BJ (cell line): ENCODE data around the gene GIMAP1. TPM values are rescaled to one million over a fixed set of nuclear protein-coding genes. Genes with fewer than 3 reads are reported as not detected.

ENCODE experiments used
- CTCF ChIA-PET: fragments of 350-600 bp; formaldehyde crosslinking; extraction: SDS; loops from one replicate; lab custom pipeline; 2021; ENCODE audit warnings: antibody characterized with exemption, inconsistent platforms; lab: Yijun Ruan, JAX
- POLR2A ChIA-PET: fragments of 300-600 bp; sonication (Branson Sonifier 250); formaldehyde crosslinking; extraction: SDS; loops from one replicate; lab custom pipeline; 2021; ENCODE audit warnings: antibody characterized with exemption; lab: Charles Lee
- DNase-seq: peaks from one replicate; pipeline ENCODE4 v3.0.0-alpha.2; 2011; ENCODE audit warnings: low read depth
- H3K27me3 ChIP-seq: 2 replicates; pipeline ENCODE4 v1.6.0; 2011; ENCODE audit warnings: low read length; ENCODE audit not compliant: control insufficient read depth, insufficient read depth
- H3K36me3 ChIP-seq: 2 replicates; pipeline ENCODE4 v1.5.1; 2011; ENCODE audit warnings: low read length; ENCODE audit not compliant: control insufficient read depth, insufficient read depth
- H3K4me3 ChIP-seq: 2 replicates; pipeline ENCODE4 v1.5.1; 2011; ENCODE audit warnings: low read depth, mild to moderate bottlenecking, control low read depth, low read length
- polyA plus RNA-seq: library from polyadenylated mRNA; depleted of rRNA; stranded (reverse); fragments of >200 nt; gene quantifications from 2 replicates; pipeline ENCODE4 v1.2.3, GENCODE V29; 2011
- TF ChIP-seq, protein P1 (sequence below): IDR thresholded peaks from 2 replicates; pipeline ENCODE4 v1.5.1; 2011; ENCODE audit warnings: low read depth, mild to moderate bottlenecking, control low read depth, inconsistent platforms, low read length, moderate library complexity; ENCODE audit not compliant: insufficient read depth

Gene GIMAP1
- polyA plus RNA-seq, 1 experiment, result not detected

DNA sequence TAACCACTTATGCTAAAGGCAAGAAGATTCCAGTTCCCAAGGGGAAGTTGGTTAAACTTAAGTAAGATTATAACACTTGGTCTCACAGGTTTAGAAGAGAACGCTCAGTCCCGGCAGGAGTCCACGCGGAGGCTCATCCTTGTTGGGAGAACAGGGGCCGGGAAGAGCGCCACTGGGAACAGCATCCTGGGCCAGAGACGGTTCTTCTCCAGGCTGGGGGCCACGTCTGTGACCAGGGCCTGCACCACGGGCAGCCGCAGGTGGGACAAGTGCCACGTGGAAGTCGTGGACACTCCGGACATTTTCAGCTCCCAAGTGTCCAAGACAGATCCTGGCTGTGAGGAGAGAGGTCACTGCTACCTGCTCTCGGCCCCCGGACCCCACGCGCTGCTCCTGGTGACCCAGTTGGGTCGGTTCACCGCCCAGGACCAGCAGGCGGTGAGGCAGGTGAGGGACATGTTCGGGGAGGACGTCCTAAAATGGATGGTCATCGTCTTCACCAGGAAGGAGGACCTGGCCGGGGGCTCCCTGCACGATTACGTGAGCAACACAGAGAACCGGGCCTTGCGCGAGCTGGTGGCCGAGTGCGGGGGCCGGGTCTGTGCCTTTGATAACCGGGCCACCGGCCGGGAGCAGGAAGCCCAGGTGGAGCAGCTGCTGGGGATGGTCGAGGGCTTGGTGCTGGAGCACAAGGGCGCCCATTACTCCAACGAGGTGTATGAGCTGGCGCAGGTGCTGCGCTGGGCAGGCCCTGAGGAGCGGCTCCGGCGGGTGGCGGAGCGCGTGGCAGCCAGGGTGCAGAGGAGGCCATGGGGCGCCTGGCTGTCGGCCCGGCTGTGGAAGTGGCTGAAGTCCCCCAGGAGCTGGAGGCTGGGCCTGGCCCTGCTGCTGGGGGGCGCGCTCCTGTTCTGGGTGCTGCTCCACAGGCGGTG is 3.8 kb downstream of the GIMAP1 start:
- Histone ChIP-seq H3K36me3 (no peaks in the 10 kb centered on the region), H3K4me3 (no peak overlapping the region), H3K27me3 (no peaks in the 10 kb centered on the region)
- CTCF ChIA-PET, result no interaction called here
- TF ChIP-seq, protein P1, sequence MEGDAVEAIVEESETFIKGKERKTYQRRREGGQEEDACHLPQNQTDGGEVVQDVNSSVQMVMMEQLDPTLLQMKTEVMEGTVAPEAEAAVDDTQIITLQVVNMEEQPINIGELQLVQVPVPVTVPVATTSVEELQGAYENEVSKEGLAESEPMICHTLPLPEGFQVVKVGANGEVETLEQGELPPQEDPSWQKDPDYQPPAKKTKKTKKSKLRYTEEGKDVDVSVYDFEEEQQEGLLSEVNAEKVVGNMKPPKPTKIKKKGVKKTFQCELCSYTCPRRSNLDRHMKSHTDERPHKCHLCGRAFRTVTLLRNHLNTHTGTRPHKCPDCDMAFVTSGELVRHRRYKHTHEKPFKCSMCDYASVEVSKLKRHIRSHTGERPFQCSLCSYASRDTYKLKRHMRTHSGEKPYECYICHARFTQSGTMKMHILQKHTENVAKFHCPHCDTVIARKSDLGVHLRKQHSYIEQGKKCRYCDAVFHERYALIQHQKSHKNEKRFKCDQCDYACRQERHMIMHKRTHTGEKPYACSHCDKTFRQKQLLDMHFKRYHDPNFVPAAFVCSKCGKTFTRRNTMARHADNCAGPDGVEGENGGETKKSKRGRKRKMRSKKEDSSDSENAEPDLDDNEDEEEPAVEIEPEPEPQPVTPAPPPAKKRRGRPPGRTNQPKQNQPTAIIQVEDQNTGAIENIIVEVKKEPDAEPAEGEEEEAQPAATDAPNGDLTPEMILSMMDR, result no peak
- POLR2A ChIA-PET, result no interaction called here
- no peak for DNase-seq

- DNase-seq, result no peak
- Histone ChIP-seq H3K4me3 (no peak overlapping the region), H3K36me3 (no peaks in the 10 kb centered on the region), H3K27me3 (no peaks in the 10 kb centered on the region)
- POLR2A ChIA-PET, result no interaction called here
- CTCF ChIA-PET, result no interaction called here
- TF ChIP-seq, protein P1, result no peak
These were observed 5.6 kb downstream of the GIMAP1 start for GRCh38 chr7:150721970-150722373.

DNA sequence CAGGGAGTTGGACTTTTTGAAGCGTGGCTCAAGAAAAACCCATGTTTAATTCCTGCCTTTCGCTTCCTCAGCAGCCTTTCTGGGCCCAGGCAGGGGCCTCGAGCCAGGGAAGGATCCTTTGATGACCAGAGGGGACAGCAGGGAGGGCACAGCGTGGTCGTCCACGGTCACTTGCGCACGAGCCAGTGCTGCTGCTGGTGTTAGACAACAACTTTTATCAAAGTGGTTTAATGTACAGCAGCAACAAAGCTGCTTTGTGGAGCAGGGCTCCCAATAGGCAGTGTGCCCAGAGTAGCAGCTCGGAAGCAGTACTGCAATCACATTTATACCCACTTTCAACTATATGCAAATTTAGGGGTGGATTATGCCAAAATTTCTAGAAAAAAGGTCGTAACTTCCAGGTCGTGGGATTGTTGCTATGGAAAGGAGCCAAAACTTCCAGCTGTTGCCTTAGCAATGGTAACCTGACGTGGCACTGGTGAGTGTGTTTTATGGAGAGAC is 6.1 kb downstream of the GIMAP1 start:
- DNase-seq, result no peak
- no peaks in the 10 kb centered on the region for H3K27me3 ChIP-seq
- CTCF ChIA-PET, result no interaction called here
- POLR2A ChIA-PET, result no interaction called here
- H3K4me3 ChIP-seq, result no peak overlapping the region
- TF ChIP-seq, protein P1, result no peak
- H3K36me3 ChIP-seq, result no peaks in the 10 kb centered on the region

GRCh38 chr7:150723467-150723866 is 7.1 kb downstream of the GIMAP1 start:
- POLR2A ChIA-PET, result no interaction called here
- CTCF ChIA-PET, result no interaction called here
- Histone ChIP-seq H3K36me3 (no peaks in the 10 kb centered on the region), H3K27me3 (no peaks in the 10 kb centered on the region), H3K4me3 (no peak overlapping the region)
- TF ChIP-seq, protein P1, result no peak
- no peak for DNase-seq

- DNase-seq, result no peak
- no peak overlapping the region for H3K4me3 ChIP-seq
- TF ChIP-seq, protein P1, result no peak
- no peaks in the 10 kb centered on the region for H3K36me3 ChIP-seq
- ChIA-PET CTCF (interaction anchor here (0.7 kb wide), 1 partner anchor 134 kb away, joined by 3 read pairs; no protein-coding TSS in a partner anchor), POLR2A (no interaction called here)
- no peaks in the 10 kb centered on the region for H3K27me3 ChIP-seq
These were observed 11.0 kb downstream of the GIMAP1 start for GRCh38 chr7:150727381-150727780.
